Measurements from ENCODE around the gene PROZ.

GRCh38 chr13:113145496-113145895 is 13.0 kb upstream of the PROZ start:
- TF ChIP-seq EZH2 (IDR thresholded peaks at IDR 0.05), result no peak
- no peak for TF ChIP-seq REST (IDR thresholded peaks at IDR 0.05; ENCODE audit: low read depth)
- no peak for TF ChIP-seq CTCF (IDR thresholded peaks at IDR 0.05 in 2 of 3, conservative IDR thresholded peaks at IDR 0.05 in 1 of 3; ENCODE audit: borderline replicate concordance in 1 of 3, insufficient read depth in 1 of 3, low read depth in 2 of 3, low read length in 2 of 3)
- no peak for TF ChIP-seq POLR2A (IDR thresholded peaks at IDR 0.05; ENCODE audit: borderline replicate concordance, extremely low read depth, insufficient read depth, insufficient read length)
- TF ChIP-seq ZNF274 (IDR thresholded peaks at IDR 0.05; ENCODE audit: low read depth, low read length), result no peak
- no peak for TF ChIP-seq POLR2AphosphoS5 (IDR thresholded peaks at IDR 0.05; ENCODE audit: low read depth, low read length)
- no peak for TF ChIP-seq SRF (IDR thresholded peaks at IDR 0.05; ENCODE audit: low read depth)
- no peak for TF ChIP-seq SP1 (IDR thresholded peaks at IDR 0.05; ENCODE audit: low read depth)

Measured in HCT116 (cell line).